RKO (cell line): ENCODE results near the gene COL6A2.
"Not testable (repeated sequence)": the region's sequence is repeated elsewhere in the genome, so short reads cannot be mapped to it uniquely, and the experiment has no call there.

ENCODE experiments used
- DNase-seq: peaks from one replicate; pipeline ENCODE4 v3.0.0-alpha.2; 2016; ENCODE audit warnings: low spot score

COL6A2 gene

DNA sequence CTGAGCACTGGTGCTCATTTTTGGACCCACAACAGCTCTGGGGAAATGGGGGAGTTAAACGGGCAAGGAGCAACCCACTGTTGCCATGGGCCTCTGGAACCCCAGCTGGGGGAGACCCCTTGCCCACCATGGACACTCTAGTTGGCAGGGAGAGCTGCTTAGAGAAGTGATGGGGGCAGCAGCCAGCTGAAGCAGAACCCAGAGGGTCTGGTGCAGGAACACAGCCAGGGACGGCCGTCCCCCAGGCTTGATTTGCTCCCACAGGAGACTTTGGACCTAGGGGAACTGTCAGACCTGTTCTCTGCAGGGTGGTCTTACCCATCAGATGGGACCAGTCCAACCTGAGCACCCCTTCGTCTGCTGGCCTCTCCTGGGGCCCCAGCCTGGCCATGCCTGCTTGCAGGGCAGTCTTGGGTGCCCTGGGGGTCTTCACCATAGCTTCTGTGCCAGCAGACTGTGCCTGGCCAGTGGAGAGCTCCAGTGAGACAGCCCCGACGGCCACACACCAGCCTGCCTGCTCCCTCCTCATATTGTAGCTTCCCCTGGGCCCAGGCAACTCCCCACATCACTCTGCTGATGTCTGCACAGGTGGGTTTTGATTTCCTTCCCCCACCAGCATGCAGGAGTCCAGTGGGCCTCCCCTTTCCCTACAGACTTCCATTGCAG is 75.1 kb downstream of the COL6A2 start:
- DNase-seq, result no peak

DNA sequence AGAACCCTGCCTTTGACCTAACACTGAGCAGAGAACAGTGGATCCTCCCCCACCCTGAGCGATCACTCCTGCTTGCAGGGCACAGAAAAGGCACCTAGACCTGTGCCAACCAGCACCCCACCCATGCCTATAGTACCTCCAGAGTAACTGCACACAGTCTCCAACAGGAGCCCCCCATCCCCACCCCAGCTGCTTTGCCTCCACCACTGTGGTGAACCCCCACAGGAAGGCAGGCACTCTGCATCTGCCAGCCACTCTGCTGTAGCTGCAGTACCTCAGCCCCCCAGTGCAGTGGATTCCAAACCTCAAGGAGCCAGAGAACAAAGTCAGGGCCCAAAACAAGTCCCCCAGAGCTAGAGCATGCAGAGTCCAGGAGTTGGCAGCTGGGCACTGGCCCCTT is 75.7 kb downstream of the COL6A2 start:
- no peak for DNase-seq

DNA sequence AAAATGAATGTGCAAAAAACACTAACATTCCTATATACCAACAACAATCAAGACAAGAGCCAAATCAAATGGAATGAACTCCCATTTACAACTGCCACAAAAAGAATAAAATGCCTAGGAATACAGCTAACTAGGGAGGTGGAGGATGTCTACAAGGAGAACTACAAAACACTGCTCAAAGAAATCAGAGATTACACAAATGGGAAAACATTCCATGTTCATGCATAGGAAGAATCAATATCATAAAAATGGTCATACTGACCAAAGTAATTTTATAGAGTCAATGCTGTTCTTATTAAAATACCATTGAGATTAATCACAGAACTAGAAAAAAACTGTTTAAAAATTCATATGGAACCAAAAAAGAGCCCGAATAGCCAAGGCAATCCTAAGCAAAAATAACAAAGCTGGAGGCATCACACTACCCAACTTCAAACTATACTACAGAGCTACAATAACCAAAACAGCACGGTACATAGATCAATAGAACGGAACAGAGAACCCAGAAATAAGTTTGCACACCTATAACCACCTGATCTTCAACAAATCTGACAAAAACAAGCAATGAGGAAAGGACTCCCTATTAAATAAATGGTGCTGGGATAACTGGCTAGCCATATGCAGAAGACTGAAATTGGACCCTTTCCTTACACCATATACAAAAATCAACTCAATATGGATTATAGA is 78.7 kb downstream of the COL6A2 start:
- not testable (repeated sequence) for DNase-seq

DNA sequence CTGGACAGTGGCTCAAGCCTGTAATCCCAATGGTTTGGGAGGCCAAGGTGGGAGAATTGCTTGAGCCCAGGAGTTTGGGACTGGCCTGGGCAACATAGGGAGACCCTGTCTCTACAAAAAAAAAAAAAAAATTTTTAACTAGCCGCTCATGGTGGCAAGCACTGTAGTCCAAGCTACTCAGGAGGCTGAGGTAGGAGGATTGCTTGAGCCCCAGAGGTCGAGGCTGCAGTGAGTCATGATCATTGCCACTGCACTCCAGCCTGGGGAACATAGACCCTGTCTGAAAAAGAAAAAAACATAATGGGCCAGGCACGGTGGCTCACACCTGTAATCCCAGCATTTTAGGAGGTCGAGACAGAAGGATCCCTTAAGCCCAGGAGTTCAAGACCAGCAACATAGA is 81.0 kb downstream of the COL6A2 start:
- no peak for DNase-seq
